HG02970 (cell line): ENCODE data around the gene CDH18.

Source experiments
- ATAC-seq: cut with Tn5 transposase; IDR thresholded peaks from one replicate; pipeline ENCODE4 v1.9.1; 2021; ENCODE audit warnings: mild to moderate bottlenecking, moderate library complexity, moderate number of reproducible peaks; ENCODE audit not compliant: unreplicated experiment, low FRiP score

Gene CDH18

DNA sequence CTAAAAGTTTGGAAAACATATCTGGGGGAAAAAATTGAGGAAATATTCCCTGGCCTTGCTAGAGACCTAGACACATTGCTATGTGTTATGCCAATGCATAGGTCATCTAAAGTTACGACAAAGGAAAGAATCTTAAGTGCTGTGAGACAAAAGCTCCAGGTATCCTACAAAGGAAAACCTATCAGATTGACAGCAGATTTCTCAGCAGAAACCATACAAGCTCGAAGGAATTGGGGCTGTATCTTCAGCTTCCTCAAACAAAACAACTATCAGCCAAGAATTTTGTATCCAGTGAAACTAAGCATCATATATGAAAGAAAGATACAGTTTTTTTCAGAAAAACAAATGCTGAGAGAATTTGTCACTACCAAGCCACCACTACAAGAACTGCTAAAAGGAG, 234.4 kb downstream of the CDH18 start:
- ATAC-seq = no peak

DNA sequence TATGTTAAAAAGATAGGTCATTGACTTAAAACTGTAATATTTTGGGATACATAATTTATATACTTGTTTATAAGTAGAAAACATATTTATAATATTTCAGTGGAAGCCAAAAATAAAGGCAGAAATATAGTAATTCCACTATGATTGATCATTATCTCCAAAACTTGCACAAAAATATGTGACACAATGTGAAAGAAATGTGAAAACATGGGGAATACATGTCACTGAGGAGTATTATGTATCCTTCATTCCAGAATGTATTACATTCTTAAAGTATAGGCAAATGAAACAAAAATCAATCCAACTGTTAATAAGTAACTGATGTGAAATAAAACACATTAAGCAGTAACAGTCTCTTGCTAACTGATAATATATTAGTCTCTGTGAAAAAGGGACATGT, 236.7 kb downstream of the CDH18 start:
- no peak for ATAC-seq

DNA sequence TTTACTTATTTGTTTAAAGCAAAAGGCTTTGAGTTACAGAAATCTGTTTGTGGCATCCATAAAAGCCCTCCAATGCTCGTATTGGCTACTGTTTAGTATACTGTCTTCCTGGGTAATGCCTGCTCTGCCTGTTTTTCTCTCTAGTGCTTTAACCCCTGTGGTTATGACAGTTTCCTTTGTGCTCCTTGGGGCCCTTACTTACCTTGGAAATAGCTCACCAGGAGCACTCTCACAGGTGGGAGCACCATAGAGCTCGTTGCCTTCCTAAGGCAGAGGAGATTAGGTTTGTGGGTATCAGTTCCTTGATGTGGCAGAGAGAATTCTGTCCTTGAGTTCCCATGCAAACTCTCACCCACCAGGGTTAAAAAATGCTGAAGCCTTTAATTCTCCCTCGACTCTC, 242.8 kb downstream of the CDH18 start:
- ATAC-seq = no peak

DNA sequence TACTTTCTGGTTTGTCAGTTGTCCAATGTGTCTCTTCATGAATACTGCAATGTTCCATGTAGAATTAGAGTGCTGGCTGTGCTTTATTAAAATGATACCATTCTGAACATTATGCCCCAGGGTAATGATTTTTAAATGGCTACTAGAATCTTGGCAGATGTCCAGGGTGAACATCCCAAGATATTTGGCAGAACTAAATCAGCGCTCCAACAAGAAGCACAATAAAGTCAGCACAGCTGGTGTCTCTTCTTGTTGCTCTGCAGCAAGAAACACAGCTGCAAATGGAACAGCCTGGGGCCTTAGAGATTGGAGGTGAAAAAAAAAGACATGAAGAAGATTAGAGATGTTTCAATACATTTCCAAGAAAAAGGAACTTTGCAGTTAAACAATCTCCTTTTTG, 248.3 kb downstream of the CDH18 start:
- no peak for ATAC-seq

DNA sequence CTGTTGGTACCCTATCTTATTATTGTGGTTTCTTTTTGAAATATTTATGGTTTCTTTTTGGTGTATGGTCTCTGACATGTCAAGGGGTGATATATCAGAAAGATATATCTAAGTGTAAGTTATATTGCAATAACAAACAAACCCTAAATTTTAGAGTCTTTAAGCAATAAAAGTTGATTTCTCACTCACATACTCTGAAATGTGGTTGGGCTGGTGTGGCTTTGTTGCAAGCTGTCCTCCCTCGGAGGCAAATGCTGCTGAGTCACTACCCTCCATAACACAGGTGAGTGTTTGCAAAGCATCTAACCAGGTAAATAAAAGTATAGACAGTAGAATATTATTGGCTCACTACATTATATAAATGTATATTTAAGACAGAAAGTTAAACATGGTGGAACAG, 253.2 kb downstream of the CDH18 start:
- ATAC-seq = no peak

DNA sequence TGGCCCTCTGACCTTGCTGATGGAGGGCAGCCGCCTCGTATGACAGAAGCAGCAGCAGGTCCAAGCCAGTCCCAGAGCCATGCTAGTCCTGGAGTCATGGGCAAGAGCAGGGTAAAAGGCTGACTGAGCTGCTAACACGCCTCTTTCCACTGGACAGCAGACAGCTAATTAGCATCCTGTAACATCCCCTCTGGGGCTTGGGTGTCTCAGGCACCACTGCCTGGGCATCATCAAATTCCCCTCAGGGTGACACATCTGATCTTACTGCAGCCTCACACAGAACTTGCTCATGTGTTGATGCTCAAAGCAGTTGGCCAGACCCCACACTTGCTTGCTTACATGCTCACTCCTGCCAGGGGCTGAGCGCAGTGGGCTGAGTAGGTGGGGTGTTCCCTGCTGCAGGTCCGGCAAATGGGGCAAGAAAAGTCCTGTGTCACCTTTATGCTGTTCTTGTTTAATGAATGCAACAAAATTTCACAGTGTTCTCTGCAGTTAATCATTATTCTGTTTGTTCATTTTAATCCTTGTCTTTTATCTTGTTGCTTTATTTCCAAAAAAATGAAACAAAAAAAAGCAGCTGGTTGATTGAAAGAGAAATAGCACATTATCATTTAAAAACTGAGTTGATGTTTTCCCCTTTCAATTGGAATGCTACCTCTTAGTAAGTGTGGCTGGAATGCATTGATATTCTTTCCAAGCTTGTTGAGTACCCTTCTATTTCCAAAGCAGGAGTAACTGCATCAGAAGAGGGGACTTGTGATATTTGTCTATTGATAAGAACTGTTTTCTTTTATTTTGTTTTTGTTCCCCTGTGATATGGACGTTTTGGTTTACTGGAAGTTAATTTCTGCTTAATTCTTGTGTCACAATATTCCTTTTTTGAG, 254.1 kb downstream of the CDH18 start:
- ATAC-seq = no peak

DNA sequence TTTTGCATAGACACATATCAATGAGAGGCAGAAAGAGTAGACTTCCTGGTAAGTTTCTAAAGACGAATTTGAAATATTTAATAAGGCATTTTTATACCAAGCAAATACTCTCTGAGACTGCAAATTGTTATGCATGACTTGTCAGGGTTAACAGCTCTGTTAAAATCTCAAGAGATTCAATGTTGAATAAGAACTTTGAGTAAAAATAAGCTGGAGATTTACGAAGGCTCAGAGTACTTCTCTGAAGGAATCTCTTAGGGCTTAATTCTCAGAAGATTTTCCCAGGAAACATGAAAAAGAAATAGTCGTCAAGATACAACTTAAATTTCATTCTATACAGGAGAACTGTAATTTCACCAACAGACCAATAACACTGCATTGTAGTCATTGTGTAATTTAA, 259.4 kb downstream of the CDH18 start:
- no peak for ATAC-seq

DNA sequence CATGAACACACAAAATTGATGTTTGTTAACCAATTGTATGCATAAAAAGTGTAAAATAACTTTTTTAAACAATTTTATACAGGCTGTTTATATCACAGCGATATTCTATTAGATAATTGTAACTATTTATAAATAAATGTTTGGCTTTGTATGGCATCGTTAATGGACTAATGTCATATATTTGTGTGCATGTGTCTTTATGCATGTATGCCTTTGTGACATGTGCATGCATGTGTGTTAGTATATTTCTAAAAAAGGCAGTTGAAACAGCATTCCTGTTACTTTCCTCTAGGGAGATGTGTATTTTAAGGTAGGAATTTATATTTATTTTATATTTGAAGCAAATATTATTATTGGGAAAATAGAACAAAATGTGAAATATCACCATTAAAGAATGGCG, 268.9 kb downstream of the CDH18 start:
- no peak for ATAC-seq

DNA sequence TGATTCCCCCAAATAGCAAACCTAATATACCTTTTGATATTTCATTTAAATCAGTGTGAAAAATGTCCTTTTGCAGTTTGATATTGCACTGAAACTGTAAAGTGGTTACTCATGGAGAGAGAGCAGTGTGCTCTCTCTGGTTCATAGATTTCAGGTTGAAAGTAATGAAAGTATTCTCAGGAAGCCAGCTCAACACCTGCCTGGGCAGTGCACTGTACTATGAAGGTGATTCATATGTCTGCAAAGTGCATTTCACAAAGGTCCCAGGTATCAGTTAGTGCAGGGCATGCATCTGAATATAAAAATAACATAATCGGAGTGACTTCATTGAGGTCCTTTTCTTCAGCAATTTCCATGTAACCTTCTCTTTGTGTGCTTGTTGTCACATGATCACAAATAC, 274.3 kb downstream of the CDH18 start:
- ATAC-seq = no peak

DNA sequence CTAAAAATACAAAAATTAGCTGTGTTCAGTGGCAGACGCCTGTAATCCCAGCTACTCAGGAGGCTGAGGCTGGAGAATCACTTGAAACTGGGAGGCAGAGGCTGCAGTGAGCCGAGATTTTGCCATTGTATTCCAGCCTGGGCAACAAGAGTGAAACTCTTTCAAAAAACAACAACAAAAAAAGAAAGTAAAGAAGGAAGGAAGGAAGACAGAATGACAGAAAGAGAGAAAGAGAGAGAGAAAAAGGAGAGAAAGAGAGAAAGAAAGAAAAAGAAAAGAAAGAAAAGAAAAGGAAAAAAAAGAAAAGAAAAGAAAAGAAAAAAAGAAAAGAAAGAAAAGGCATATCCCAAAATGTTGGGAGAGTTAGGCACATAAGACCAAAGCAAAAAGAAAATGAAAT, 278.6 kb downstream of the CDH18 start:
- no peak for ATAC-seq

DNA sequence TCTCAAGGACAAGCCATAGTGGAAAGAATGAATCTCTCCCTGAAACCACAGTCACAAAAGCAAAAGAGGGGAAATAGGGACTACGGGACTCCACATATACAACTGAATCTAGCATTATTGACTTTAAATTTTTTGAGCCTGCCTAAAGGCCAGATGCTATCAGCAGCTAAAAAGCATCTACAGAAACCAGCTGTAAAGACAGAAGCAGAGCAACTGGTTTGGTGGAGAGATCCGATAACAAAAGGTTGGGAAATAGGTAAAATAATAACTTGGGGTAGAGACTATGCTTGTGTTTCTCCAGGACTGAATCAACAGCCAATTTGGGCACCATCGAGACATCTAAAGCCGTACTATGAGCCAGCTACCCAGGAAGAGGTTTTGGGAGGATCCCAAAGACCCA, 281.2 kb downstream of the CDH18 start:
- no peak for ATAC-seq

DNA sequence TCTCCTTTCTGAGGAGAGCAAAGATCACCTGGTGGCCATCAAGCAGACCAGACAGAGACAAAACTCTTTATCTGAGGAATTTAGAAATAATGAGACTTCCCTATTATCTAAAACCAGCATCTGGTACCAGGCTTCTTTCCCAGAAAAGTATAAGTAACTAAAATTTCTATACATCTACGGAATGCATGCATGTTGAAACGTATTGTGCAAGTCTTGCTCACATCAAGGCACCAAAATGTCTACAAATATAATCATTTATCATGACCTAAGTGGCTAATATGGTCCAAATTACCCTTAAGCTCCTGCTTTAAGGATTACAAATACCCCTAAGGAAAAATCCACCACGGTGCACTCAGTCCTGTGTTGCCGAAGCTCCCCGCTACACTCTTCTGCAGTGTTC, 286.3 kb downstream of the CDH18 start:
- no peak for ATAC-seq

DNA sequence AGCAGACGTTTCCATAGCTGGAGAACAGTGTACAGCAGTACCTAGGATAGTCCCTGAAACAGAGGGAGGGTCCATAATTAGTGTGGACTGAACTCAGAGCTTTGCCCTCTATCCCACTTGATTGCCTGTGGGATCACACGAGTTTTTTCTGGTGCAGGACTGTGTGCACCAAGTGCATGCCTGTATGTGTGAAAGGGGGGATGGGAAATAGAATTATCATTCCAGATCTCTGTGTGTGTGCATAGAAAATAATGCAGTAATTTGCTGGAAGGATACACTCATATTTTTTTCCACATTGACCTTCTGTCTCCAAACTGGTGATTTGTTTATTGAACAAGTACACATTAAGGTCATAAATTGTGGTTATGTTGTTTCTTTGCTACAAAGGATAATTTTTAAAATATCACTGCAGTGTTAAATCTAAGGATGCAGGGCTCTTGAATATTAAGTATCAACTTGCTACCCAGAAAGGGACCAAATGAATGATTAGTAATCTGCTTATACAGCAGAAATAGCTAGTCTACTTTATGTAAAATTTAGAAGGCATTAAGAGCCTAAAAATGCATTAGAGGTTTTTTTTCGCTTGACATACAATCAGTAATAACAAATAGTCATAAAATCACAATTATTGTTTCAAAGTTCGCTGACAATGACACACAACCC, 292.9 kb downstream of the CDH18 start:
- ATAC-seq = no peak

DNA sequence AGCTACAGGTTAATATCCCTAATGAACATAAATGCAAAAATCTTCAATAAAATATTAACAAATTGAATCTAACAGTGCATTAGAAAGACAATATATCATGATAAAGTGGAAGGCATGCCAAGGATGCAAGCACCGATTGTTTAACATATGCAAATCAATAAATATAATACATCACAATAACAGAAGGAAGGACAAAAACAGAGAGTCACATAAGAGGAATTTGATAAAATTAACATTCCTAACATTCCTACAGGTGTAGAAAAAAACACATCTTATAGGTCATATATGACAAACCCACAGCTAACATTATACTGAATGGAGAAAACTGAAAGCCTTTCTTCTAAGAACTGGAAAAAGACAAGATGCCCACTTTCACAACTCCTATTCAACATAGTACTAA, 297.0 kb downstream of the CDH18 start:
- ATAC-seq = no peak

DNA sequence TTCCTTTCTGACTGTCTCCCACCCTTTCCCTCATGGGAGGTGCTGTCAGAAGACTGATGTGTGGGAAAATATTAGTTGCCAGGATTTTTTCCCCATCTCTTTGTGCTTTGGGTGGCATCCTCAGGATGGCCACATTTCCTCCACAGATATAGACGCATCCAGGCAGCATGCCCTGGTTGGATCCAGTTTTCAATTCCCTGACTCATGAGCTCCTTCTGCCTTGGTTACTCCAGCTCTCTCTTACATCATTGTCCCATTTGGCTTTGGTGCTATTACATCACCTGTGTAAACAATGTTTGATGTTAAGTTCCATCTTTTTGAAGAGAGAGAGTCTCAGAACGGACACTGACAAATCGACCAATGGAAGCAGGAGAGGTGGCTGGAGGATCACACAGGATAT, 302.5 kb downstream of the CDH18 start:
- no peak for ATAC-seq

DNA sequence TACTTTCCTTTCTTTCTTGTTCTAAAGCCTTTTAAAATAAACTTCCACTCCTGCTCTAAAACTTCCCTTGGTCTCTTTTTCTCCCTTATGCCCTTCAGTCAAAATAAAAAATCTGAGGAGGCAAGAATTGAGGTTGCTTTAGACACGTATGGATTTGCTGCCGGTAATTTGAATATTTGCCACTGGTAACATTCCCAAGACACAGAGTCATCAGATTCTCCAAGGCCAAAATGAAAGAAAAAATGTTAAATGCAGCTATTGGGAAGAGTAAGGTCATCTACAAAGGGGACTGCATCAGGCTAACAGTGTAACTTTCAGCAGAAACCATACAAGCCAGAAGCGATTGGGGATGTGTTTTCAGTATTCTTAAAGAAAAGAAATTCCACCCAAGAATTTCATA, 311.1 kb downstream of the CDH18 start:
- ATAC-seq = no peak

DNA sequence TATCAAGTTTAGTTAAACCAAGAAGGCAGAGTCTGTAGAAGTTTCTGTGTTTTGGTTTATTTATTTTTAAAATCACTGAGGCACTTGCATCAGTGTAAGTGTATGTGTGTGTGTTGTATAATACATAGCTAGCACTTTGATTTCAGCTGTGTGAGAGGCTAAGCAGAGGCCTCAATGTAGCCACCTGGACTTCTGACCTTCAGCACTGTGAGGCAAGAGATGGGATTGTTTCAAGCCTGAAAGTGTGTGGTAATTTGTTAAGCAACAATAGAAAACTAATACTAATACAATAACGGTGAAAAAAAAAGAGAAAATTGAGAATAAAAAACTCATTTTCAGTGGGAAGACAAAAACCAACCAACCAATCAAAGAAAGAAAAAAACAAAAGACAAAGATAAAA, 327.3 kb downstream of the CDH18 start:
- no peak for ATAC-seq

DNA sequence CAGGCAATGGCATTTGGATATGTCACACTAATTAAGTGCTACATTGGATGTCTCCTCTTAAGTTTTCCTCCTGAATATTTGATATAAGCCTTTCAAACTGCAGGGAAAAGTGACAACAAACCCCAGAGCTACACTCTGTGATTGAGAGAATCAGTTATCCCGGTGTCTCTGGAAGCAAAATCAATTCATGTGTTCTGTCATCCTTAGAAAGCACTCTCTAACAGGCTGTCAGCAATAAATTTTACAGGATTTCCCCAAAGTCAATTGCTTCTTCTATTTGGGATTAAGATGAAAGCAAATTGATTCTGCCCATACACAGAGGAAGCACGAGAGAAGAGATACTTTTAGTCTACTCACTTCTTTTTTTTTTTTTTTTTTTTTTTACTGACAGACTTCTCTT, 332.4 kb downstream of the CDH18 start:
- no peak for ATAC-seq

DNA sequence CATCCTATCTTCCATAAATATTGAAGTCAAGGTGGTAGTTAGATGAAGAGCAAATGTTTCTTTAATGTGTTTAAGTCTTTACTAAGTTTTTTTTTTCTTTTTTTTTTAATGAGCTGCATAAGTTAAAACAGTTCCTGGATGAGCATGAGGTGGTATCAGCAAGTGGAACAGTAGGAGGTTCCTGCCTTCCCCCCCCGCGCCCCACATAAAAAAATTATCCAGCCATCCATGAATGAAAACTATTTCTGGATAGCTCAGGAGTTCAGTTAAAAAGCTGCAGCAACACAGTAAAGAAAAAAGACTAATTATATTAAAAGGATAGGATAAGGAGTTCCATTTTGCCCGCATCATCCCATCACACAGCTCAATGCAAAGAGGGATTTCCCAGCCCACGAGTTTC, 349.5 kb downstream of the CDH18 start:
- ATAC-seq = no peak

DNA sequence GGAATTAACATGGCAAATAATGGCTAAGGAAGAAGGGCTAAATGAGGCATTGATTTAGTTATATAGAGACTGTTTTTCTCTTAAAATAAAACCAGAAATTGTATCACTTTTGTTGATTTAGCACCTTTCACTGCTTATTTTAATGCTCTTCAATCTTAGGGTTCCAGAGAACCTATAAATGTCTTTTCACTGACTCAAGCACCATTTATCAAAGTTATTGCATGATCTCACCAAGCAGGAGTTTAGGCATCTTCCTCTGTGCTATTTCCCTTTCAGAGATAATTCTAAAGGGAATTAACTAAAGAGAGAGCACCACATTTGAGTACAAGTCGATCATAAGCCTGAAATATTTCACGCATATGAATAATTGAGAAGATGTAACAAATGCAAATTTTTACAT, 357.1 kb downstream of the CDH18 start:
- no peak for ATAC-seq

DNA sequence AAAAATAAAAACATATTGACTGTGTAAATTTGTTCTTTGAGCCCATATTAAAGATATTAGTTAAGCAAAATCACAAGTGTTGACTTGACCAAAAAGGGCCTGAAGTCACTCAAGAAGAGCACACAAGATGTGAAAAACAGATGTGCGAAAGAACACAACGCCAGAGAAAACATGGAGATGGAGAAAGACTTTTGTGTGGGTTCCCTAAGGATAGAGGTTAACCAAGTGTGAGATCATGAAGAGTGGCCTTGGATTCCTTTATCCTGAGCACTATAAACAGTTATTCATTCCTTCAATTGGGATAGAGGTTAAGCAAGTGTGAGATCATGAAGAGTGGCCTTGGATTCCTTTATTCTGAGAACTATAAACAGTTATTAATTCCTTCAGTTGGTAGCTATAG, 361.8 kb downstream of the CDH18 start:
- no peak for ATAC-seq

DNA sequence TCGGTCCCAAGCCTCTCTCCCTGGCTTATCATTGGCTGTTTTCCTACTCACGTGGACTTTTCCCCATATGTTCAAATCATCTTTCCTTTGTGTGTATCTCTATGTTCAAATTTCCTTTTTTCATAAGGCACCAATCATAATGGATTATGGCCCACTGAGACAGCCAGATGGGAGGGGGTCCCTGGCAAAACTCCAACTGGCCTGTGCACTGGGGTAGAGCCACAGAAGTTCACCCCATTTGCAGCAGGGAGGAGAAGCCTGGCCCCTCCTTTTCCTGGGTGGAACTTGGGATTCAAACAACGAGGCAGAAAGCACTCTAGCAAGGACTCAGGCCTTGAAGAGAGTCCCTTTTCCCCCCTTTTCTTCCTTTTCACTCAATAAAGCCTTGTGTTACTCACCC, 362.4 kb downstream of the CDH18 start:
- no peak for ATAC-seq
